GM13977 (cell line): ENCODE measurements around the gene HCN1.

Source experiments
- DNase-seq: peaks from one replicate; pipeline ENCODE4 v3.0.0; 2012; ENCODE audit warnings: low spot score
- in situ Hi-C: fragments of 300-500 bp; cut with MboI; formaldehyde crosslinking; loops from one replicate; pipeline ENCODE4 v1.12.0; 2022; ENCODE audit warnings: low sequenced_read_pairs, low pct_unique_long_range_greater_than_20kb, mixed read lengths, inconsistent platforms; ENCODE audit not compliant: unreplicated experiment
- TF ChIP-seq, protein P1 (sequence below): IDR thresholded peaks from 2 replicates; pipeline ENCODE4 v1.5.1; 2012; ENCODE audit warnings: mild to moderate bottlenecking, control low read depth; ENCODE audit not compliant: insufficient read depth; ENCODE audit errors: extremely low read depth, missing control alignments

Gene HCN1

DNA sequence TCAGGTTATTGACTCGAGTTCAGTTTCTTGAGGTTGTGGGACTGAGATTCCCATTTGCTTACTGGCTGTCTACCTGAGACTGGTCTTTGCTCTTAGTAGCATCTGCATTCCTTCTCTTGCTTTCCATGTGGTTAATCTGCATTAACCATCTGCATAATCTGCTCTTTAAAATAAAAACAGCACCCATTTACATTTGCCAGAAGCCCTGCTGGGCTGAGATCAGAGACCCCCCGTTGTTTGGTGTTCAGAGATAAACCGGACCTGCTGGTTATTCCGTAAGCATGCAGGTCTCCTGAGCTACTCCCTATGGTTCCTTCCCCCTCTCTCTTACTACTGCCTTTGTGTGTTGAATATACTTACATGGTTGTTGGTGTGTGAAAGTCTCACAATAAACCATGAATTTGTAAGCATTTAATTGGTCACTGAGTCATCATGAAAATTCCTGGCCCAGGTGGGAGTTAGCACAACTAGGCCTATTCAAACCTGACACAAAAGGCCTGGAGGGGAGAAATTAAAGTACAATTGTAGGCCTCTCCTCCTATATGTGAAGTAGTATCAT is 490.7 kb downstream of the HCN1 start:
- in situ Hi-C loops = no loop called here
- DNase-seq = no peak
- TF ChIP-seq, protein P1, sequence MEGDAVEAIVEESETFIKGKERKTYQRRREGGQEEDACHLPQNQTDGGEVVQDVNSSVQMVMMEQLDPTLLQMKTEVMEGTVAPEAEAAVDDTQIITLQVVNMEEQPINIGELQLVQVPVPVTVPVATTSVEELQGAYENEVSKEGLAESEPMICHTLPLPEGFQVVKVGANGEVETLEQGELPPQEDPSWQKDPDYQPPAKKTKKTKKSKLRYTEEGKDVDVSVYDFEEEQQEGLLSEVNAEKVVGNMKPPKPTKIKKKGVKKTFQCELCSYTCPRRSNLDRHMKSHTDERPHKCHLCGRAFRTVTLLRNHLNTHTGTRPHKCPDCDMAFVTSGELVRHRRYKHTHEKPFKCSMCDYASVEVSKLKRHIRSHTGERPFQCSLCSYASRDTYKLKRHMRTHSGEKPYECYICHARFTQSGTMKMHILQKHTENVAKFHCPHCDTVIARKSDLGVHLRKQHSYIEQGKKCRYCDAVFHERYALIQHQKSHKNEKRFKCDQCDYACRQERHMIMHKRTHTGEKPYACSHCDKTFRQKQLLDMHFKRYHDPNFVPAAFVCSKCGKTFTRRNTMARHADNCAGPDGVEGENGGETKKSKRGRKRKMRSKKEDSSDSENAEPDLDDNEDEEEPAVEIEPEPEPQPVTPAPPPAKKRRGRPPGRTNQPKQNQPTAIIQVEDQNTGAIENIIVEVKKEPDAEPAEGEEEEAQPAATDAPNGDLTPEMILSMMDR = no peak
